ENCODE results near the gene TGM5. TPM values are rescaled to one million over a fixed set of nuclear protein-coding genes. Genes with fewer than 3 reads are reported as not detected.

TGM5 gene
- total and polyA plus RNA-seq, 2 experiments from 2014 or later = not detected

DNA sequence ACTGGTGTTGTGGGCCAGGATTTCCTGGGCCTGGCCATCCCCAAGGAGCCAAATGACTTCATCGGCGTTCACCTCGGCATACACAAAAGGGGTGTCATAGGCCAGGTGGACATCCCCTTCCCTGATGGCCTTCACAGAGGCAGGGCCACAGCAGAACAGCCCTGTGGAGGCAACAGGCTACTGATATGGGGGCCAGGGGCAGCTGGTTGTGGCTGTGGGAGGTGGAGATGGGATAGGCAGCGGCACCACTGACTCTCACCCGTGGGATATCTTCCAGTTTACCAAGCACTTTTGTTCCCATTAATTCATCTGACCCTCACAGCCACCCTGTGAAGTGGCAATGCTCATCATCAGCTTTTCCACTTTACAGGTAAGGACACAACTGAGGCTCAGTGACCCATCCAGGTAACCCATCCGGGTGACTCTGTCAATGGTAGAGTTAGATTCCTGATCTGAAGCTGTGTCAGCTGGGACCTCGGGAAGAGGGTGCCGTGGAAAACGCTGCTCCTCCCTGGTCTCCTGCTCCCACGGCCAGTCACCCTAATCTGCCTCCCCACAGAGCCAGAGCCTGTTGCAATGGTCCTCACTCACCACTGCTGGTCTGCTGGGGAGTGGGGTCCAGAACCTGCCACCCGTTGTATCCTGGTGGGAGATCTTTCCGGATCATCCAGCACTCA, 15.3 kb upstream of the TGM5 start:
- H4K20me1 ChIP-seq (ENCODE audit: insufficient read depth, poor library complexity, severe bottlenecking) = no peaks in the 10 kb centered on the region
- TF ChIP-seq EZH2 (IDR thresholded peaks at IDR 0.05; ENCODE audit: borderline replicate concordance) (no peak), EZH2phosphoT487 (IDR thresholded peaks at IDR 0.05; ENCODE audit: low read depth, severe bottlenecking, unreplicated experiment) (no peak)
- TF ChIP-seq, protein P1, sequence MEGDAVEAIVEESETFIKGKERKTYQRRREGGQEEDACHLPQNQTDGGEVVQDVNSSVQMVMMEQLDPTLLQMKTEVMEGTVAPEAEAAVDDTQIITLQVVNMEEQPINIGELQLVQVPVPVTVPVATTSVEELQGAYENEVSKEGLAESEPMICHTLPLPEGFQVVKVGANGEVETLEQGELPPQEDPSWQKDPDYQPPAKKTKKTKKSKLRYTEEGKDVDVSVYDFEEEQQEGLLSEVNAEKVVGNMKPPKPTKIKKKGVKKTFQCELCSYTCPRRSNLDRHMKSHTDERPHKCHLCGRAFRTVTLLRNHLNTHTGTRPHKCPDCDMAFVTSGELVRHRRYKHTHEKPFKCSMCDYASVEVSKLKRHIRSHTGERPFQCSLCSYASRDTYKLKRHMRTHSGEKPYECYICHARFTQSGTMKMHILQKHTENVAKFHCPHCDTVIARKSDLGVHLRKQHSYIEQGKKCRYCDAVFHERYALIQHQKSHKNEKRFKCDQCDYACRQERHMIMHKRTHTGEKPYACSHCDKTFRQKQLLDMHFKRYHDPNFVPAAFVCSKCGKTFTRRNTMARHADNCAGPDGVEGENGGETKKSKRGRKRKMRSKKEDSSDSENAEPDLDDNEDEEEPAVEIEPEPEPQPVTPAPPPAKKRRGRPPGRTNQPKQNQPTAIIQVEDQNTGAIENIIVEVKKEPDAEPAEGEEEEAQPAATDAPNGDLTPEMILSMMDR (IDR thresholded peaks at IDR 0.05; ENCODE audit: poor library complexity) = no peak
- no peaks in the 10 kb centered on the region for H3K9me2 ChIP-seq (replicated peaks; ENCODE audit: insufficient read depth)
- no peaks in the 10 kb centered on the region for H3K79me2 ChIP-seq
- WGBS (ENCODE audit: low lambda C conversion rate, missing lambda C conversion rate) = 92% methylated on average over 12 of the region's 12 CpGs
- no peak overlapping the region for H3K4me2 ChIP-seq
- H3K4me3 ChIP-seq = no peak overlapping the region
- no peaks in the 10 kb centered on the region for H3K4me1 ChIP-seq (ENCODE audit: insufficient read depth)
- H3K27me3 ChIP-seq = no peaks in the 10 kb centered on the region
- no peaks in the 10 kb centered on the region for H3K9me3 ChIP-seq (ENCODE audit: low read depth)
- no peak overlapping the region for H2AFZ ChIP-seq
- DNase-seq (ENCODE audit: low spot score) = no peak
- no peak overlapping the region for H3K27ac ChIP-seq
- H3K36me3 ChIP-seq (replicated peaks; ENCODE audit: insufficient read depth, low read depth) = no peaks in the 10 kb centered on the region

DNA sequence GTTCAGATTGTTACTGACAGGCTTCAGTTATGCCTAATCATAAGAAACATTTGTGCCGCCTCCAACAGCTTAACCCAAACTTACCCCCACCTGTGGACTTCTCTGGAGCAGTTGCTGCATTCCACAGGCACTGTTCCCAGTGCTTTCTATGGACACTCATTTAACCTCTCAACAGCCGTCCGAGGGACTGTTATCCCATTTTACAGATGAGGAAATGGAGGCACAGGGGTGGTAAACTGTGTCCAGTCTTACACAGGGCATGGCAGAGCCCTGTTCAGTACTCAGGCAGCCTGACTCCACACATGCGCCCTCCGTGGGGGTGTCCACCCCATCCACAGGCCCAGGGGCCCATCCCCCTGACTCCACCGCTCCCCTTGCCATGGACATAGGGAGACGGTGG, 14.3 kb upstream of the TGM5 start:
- Histone ChIP-seq H3K4me1 (ENCODE audit: insufficient read depth) (no peaks in the 10 kb centered on the region), H3K27me3 (no peaks in the 10 kb centered on the region), H3K9me2 (replicated peaks; ENCODE audit: insufficient read depth) (no peaks in the 10 kb centered on the region), H2AFZ (no peak overlapping the region), H3K9me3 (ENCODE audit: low read depth) (no peaks in the 10 kb centered on the region), H4K20me1 (ENCODE audit: insufficient read depth, poor library complexity, severe bottlenecking) (no peaks in the 10 kb centered on the region), H3K4me2 (no peak overlapping the region), H3K79me2 (no peaks in the 10 kb centered on the region), H3K4me3 (no peak overlapping the region), H3K36me3 (replicated peaks; ENCODE audit: insufficient read depth, low read depth) (no peaks in the 10 kb centered on the region), H3K27ac (no peak overlapping the region)
- DNase-seq (ENCODE audit: low spot score) = no peak
- WGBS (ENCODE audit: low lambda C conversion rate, missing lambda C conversion rate) = 90% methylated on average over 7 of the region's 7 CpGs
- no peak for TF ChIP-seq EZH2 (IDR thresholded peaks at IDR 0.05; ENCODE audit: borderline replicate concordance)
- TF ChIP-seq, protein P1 (IDR thresholded peaks at IDR 0.05; ENCODE audit: poor library complexity) = no peak

DNA sequence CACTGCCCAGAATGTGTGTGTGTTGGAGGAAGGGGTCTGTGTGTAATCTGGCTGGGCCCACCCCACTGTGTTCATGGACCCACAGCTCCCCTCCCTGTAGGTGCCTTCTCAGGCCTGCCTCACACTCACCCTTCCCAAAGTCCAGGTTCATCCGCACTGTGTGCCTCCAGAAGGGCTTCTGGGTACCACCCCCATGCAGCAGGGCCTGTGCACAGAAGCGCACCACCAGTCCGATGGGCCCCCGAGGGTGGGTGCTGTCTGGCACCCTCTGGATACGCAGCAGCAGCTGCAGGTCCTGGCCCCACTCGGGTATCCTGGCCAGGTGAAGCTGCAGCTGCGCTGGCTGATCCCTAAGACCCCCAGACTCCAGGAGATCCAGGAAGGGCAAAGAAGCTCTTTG, 12.8 kb upstream of the TGM5 start:
- Histone ChIP-seq H3K27me3 (no peaks in the 10 kb centered on the region), H3K27ac (no peak overlapping the region), H3K36me3 (replicated peaks; ENCODE audit: insufficient read depth, low read depth) (no peaks in the 10 kb centered on the region), H2AFZ (no peak overlapping the region), H4K20me1 (ENCODE audit: insufficient read depth, poor library complexity, severe bottlenecking) (no peaks in the 10 kb centered on the region), H3K9me3 (ENCODE audit: low read depth) (no peaks in the 10 kb centered on the region), H3K4me1 (ENCODE audit: insufficient read depth) (no peaks in the 10 kb centered on the region), H3K79me2 (no peaks in the 10 kb centered on the region), H3K4me3 (no peak overlapping the region), H3K9me2 (replicated peaks; ENCODE audit: insufficient read depth) (no peaks in the 10 kb centered on the region), H3K4me2 (no peak overlapping the region)
- TF ChIP-seq, protein P1 (IDR thresholded peaks at IDR 0.05; ENCODE audit: poor library complexity) = no peak
- TF ChIP-seq EZH2phosphoT487 (IDR thresholded peaks at IDR 0.05; ENCODE audit: low read depth, severe bottlenecking, unreplicated experiment) = no peak
- no peak for TF ChIP-seq EZH2 (IDR thresholded peaks at IDR 0.05; ENCODE audit: borderline replicate concordance)
- 91% methylated on average over 7 of the region's 7 CpGs for WGBS (ENCODE audit: low lambda C conversion rate, missing lambda C conversion rate)
- no peak for DNase-seq (ENCODE audit: low spot score)

Measured in hepatocyte (in vitro differentiated cells).